Neural cell (in vitro differentiated cells): ENCODE results near the gene DNMT3L.

ENCODE experiments used
- CTCF ChIP-seq: fragments of 450-650 bp; IDR thresholded peaks from 2 replicates; pipeline ENCODE4 v1.5.1; 2014; ENCODE audit warnings: antibody characterized with exemption, mild to moderate bottlenecking, moderate library complexity; ENCODE audit not compliant: poor library complexity, severe bottlenecking
- EZH2 ChIP-seq: fragments of 200-600, 300-800 bp; shearing (Covaris generic), sonication (generic); IDR thresholded peaks from 2 replicates; pipeline ENCODE4 v1.6.1; 2014; ENCODE audit warnings: antibody characterized with exemption, low read length, borderline replicate concordance, mild to moderate bottlenecking; ENCODE audit not compliant: insufficient read depth, poor library complexity, severe bottlenecking
- MXI1 ChIP-seq: fragments of 450-650 bp; conservative IDR thresholded peaks from 2 replicates; pipeline ENCODE4 v1.6.1; 2014; ENCODE audit warnings: antibody characterized with exemption, mild to moderate bottlenecking; ENCODE audit not compliant: poor library complexity, severe bottlenecking
- POLR2AphosphoS5 ChIP-seq: IDR thresholded peaks from 2 replicates; pipeline ENCODE4 v1.6.1; 2012
- REST ChIP-seq: IDR thresholded peaks from 2 replicates; pipeline ENCODE4 v1.6.1; 2012; ENCODE audit warnings: borderline replicate concordance

- no peak for TF ChIP-seq EZH2
- no peak for TF ChIP-seq CTCF
- no peak for TF ChIP-seq MXI1
- TF ChIP-seq POLR2AphosphoS5 = no peak
- no peak for TF ChIP-seq REST
These were observed 29.6 kb upstream of the DNMT3L start for GRCh38 chr21:44291078-44291935.
